AG09309 (cell line): ENCODE data around the gene MIOX.

Experiments used
- DNase-seq: peaks from one replicate; pipeline ENCODE4 v3.0.0-alpha.2; 2010; ENCODE audit warnings: low read depth
- H3K4me3 ChIP-seq: 2 replicates; pipeline ENCODE4 v1.5.1; 2011; ENCODE audit warnings: mild to moderate bottlenecking, low read depth, low read length, moderate library complexity; ENCODE audit not compliant: control insufficient read depth
- TF ChIP-seq, protein P1 (sequence below): IDR thresholded peaks from 2 replicates; pipeline ENCODE4 v1.5.1; 2011; ENCODE audit warnings: mild to moderate bottlenecking, low read depth, low read length, inconsistent platforms; ENCODE audit not compliant: insufficient read depth, control insufficient read depth; ENCODE audit errors: missing control alignments

MIOX gene

GRCh38 chr22:50463188-50463900 is 23.3 kb upstream of the MIOX start:
- DNase-seq = no peak
- TF ChIP-seq, protein P1, sequence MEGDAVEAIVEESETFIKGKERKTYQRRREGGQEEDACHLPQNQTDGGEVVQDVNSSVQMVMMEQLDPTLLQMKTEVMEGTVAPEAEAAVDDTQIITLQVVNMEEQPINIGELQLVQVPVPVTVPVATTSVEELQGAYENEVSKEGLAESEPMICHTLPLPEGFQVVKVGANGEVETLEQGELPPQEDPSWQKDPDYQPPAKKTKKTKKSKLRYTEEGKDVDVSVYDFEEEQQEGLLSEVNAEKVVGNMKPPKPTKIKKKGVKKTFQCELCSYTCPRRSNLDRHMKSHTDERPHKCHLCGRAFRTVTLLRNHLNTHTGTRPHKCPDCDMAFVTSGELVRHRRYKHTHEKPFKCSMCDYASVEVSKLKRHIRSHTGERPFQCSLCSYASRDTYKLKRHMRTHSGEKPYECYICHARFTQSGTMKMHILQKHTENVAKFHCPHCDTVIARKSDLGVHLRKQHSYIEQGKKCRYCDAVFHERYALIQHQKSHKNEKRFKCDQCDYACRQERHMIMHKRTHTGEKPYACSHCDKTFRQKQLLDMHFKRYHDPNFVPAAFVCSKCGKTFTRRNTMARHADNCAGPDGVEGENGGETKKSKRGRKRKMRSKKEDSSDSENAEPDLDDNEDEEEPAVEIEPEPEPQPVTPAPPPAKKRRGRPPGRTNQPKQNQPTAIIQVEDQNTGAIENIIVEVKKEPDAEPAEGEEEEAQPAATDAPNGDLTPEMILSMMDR = no peak
- H3K4me3 ChIP-seq = no peak overlapping the region

- TF ChIP-seq, protein P1 = no peak
- no peak for DNase-seq
Measured at GRCh38 chr22:50464451-50464850, 22.2 kb upstream of the MIOX start.

GRCh38 chr22:50465066-50465930 is 21.4 kb upstream of the MIOX start:
- TF ChIP-seq, protein P1 = no peak
- no peak for DNase-seq
- no peak overlapping the region for H3K4me3 ChIP-seq

More at GRCh38 chr22:50464451-50464850, 22.2 kb upstream of the MIOX start:
- H3K4me3 ChIP-seq = no peak overlapping the region

GRCh38 chr22:50467341-50467740 is 19.3 kb upstream of the MIOX start:
- H3K4me3 ChIP-seq = no peak overlapping the region
- TF ChIP-seq, protein P1 = no peak
- DNase-seq = no peak

- no peak for DNase-seq
- H3K4me3 ChIP-seq = no peak overlapping the region
- TF ChIP-seq, protein P1 = no peak
Measured at GRCh38 chr22:50467773-50468440, 18.8 kb upstream of the MIOX start.

GRCh38 chr22:50468626-50469025 is 18.0 kb upstream of the MIOX start:
- no peak for DNase-seq
- TF ChIP-seq, protein P1 = no peak
- no peak overlapping the region for H3K4me3 ChIP-seq
